ENCODE measurements around the gene MTFP1.
"Not testable (repeated sequence)": the region's sequence is repeated elsewhere in the genome, so short reads cannot be mapped to it uniquely, and the experiment has no call there.

Gene MTFP1

GRCh38 chr22:30425616-30426387, at the start of gene MTFP1:
Gene MTFP1, plus strand, starts transcription at chr22:30425768. Its CDS starts 112 bp downstream, at chr22:30425880.
- peak; percentile 68 for DNase-seq

- no peak for DNase-seq
Measured at GRCh38 chr22:30380011-30380410, 45.6 kb upstream of the MTFP1 start.

GRCh38 chr22:30381264-30381663, 44.3 kb upstream of the MTFP1 start:
- no peak for DNase-seq

GRCh38 chr22:30382340-30382739, 43.2 kb upstream of the MTFP1 start:
- DNase-seq = no peak

- DNase-seq = no peak
Measured at GRCh38 chr22:30383061-30383460, 42.5 kb upstream of the MTFP1 start.

- no peak for DNase-seq
Measured at GRCh38 chr22:30385942-30386341, 39.6 kb upstream of the MTFP1 start.

GRCh38 chr22:30386608-30386959, 39.0 kb upstream of the MTFP1 start:
- DNase-seq = no peak

- DNase-seq = peak; percentile 73
Measured at GRCh38 chr22:30386960-30387827, 38.4 kb upstream of the MTFP1 start, which contains the start of gene RNF215. Gene RNF215, minus strand, starts transcription at chr22:30387411. Its CDS starts 98 bp downstream, at chr22:30387313.

- peak; percentile 71 for DNase-seq
Measured at GRCh38 chr22:30390974-30391691, 34.4 kb upstream of the MTFP1 start.

- no peak for DNase-seq
Measured at GRCh38 chr22:30392661-30393321, 32.8 kb upstream of the MTFP1 start.

- DNase-seq = no peak
Measured at GRCh38 chr22:30393322-30393680, 32.3 kb upstream of the MTFP1 start.

- no peak for DNase-seq
Measured at GRCh38 chr22:30393885-30394284, 31.7 kb upstream of the MTFP1 start.

- peak; percentile 57 for DNase-seq
Measured at GRCh38 chr22:30396871-30397655, 28.5 kb upstream of the MTFP1 start, which contains the start of gene SEC14L2. Gene SEC14L2, plus strand, starts transcription at chr22:30397018. Its CDS starts 99 bp downstream, at chr22:30397117.

GRCh38 chr22:30397656-30398635, 27.6 kb upstream of the MTFP1 start:
- no peak for DNase-seq

GRCh38 chr22:30398685-30399680, 26.6 kb upstream of the MTFP1 start:
- no peak for DNase-seq

- no peak for DNase-seq
Measured at GRCh38 chr22:30399718-30400117, 25.9 kb upstream of the MTFP1 start.

GRCh38 chr22:30400159-30400558, 25.4 kb upstream of the MTFP1 start:
- DNase-seq = no peak

- DNase-seq = not testable (repeated sequence)
Measured at GRCh38 chr22:30401024-30401423, 24.5 kb upstream of the MTFP1 start.
